Ovary (tissue), 9 donors: ENCODE measurements around the gene PHACTR3. TPM values are rescaled to one million over a fixed set of nuclear protein-coding genes. Genes with fewer than 3 reads are reported as not detected.

Experiments
- DNase-seq, 5 donors: peaks; one replicate each; pipeline ENCODE4 v3.0.0-alpha.2; 2019 to 2020
- H3K27ac ChIP-seq, 2 donors: fragments of 200-600 bp; one replicate each; pipeline versions ENCODE4 v1.5.1 to v1.8.0; 2019 to 2022
- H3K27me3 ChIP-seq: fragments of 200-600 bp; one replicate; pipeline ENCODE4 v1.8.0; 2022
- H3K36me3 ChIP-seq: fragments of 200-600 bp; sonication (generic); one replicate; pipeline ENCODE4 v1.5.1; 2019
- H3K4me1 ChIP-seq: one replicate; pipeline ENCODE4 v1.8.1; 2013; ENCODE audit warnings: mild to moderate bottlenecking, moderate library complexity; ENCODE audit not compliant: insufficient read depth
- H3K4me3 ChIP-seq: fragments of 200-600 bp; sonication (generic); one replicate; pipeline ENCODE4 v1.5.1; 2017
- H3K9me3 ChIP-seq, 2 donors: fragments of 200-600 bp in 1 of 2; sonication (generic) in 1 of 2; one replicate each; pipeline versions ENCODE4 v1.5.1 to v1.8.1; 2013 to 2019; ENCODE audit warnings: mild to moderate bottlenecking in 1 of 2, moderate library complexity in 1 of 2
- CTCF ChIP-seq, 3 donors: fragments of 450-650 bp in 2 of 3; fragments of 200-600 bp in 1 of 3; IDR thresholded peaks; one replicate each; pipeline versions ENCODE4 v1.5.1 to v1.8.0; 2016 to 2022; ENCODE audit warnings: antibody characterized with exemption in 3 of 3, mild to moderate bottlenecking in 1 of 3
- EP300 ChIP-seq: sonication (generic); formaldehyde crosslinking; IDR thresholded peaks from one replicate; pipeline ENCODE4 v1.6.1; 2017; ENCODE audit warnings: antibody characterized with exemption
- POLR2A ChIP-seq: fragments of 450-650 bp; IDR thresholded peaks from one replicate; pipeline ENCODE4 v1.6.1; 2017; ENCODE audit warnings: antibody characterized with exemption, mild to moderate bottlenecking, moderate library complexity
- WGBS, 3 donors: extraction: QIAGEN DNeasy Blood & Tissue Kit in 1 of 3; methylation state at CpG; one replicate each; pipeline versions ENCODE4 v1.1.5 to v1.1.7; 2013 to 2017; 5-methylcytosine and 5-hydroxymethylcytosine counted together
- intact Hi-C, 4 donors: fragments of 100-400 bp; cut with DNase I; formaldehyde crosslinking; loops; one replicate each; pipeline versions ENCODE4 v1.11.0 to v1.15.1; 2022 to 2023
- polyA plus RNA-seq, 2 donors: library from polyadenylated mRNA; stranded (reverse); fragments of 200-250 nt in 1 of 2; fragments of 350-450 nt in 1 of 2; fragmentation: Illumina TruSeq in 1 of 2; extraction: RNeasy Lipid Tissue Mini Kit (QIAGEN cat#74804) in 1 of 2; gene quantifications; one replicate each; pipeline ENCODE4 v1.2.3, GENCODE V29; 2013 to 2014
- total RNA-seq, 7 donors: library from RNA; depleted of rRNA in 2 of 7; stranded (reverse); fragments of >200 nt in 2 of 7; fragmentation: NEBNext Ultra II Directional in 3 of 7; extraction: Animal tissue kit (Norgen Biotek cat#: 25700) in 3 of 7; gene quantifications; one replicate each; pipeline versions ENCODE4 v1.1.0 to v1.2.4, GENCODE V29; 2016 to 2023
- donor health status: DM: no; HTN: no; CAD: no; lungs with moderate emphysema.
- donor health status: DM: no; HTN: no; CAD: no.
- donor health status: Bipolar disorder and iron deficiency.
- donor health status: DM: yes; HTN: yes; CAD: no.
- donor health status: DM: no; HTN: no; CAD: no.
- donor health status: DM: yes; HTN: yes; CAD: no.

The PHACTR3 gene
- total and polyA plus RNA-seq, 9 donors = 5.7 to 19.0 (median 9.1) TPM

GRCh38 chr20:59754551-59754950 lies 150.2 kb downstream of the PHACTR3 start:
- 74 to 76% (median 74%) methylated on average over 9 of the region's 9 CpGs for WGBS, 3 donors
- no peaks in the 10 kb centered on the region for H3K36me3 ChIP-seq
- no peak for DNase-seq
- no peak overlapping the region for H3K27ac ChIP-seq
- no peaks in the 10 kb centered on the region for H3K9me3 ChIP-seq
- intact Hi-C loops = loop anchor here in 3 of 4 donors (10.0 kb wide), 2 partner anchors 180 to 190 kb away; no protein-coding TSS in a partner anchor
- H3K27me3 ChIP-seq = no peaks in the 10 kb centered on the region
- TF ChIP-seq EP300 = no peak
- no peak for TF ChIP-seq POLR2A
- no peak for TF ChIP-seq CTCF (IDR thresholded peaks at IDR 0.05)
- no peaks in the 10 kb centered on the region for H3K4me1 ChIP-seq
- no peak overlapping the region for H3K4me3 ChIP-seq

DNA sequence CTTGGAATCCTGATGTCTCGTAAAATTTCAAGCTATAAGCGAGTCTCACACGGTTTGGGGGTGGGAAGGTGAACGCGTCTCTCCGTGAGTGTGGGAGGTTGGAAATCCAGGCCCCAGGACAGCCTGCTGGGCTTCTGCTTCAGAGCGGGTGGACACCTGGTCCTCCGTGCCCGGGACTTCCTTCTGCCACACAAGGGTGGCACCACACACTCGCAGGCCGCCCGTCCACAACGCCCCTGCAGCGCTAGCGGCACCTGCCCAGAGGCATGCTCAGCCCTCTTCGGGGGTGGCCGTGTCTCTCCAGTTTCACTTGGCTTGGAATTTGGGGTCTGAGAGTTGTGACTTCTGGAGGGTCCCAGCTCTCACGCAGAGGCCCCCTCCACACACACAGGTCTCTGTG lies 151.9 kb downstream of the PHACTR3 start:
- no peaks in the 10 kb centered on the region for H3K9me3 ChIP-seq
- no peaks in the 10 kb centered on the region for H3K4me1 ChIP-seq
- WGBS, 3 donors = 89 to 92% (median 89%) methylated on average over 18 of the region's 18 CpGs
- H3K4me3 ChIP-seq = no peak overlapping the region
- no peak overlapping the region for H3K27ac ChIP-seq
- no peaks in the 10 kb centered on the region for H3K27me3 ChIP-seq
- no peak for DNase-seq
- intact Hi-C loops = loop anchor here in 3 of 4 donors (10.0 kb wide), 2 partner anchors 181 to 191 kb away; no protein-coding TSS in a partner anchor
- H3K36me3 ChIP-seq = no peaks in the 10 kb centered on the region
- TF ChIP-seq POLR2A (no peak), CTCF (IDR thresholded peaks at IDR 0.05) (no peak), EP300 (no peak)

GRCh38 chr20:59764037-59764436 lies 159.7 kb downstream of the PHACTR3 start:
- intact Hi-C loops = no loop called here
- Histone ChIP-seq H3K4me1 (no peaks in the 10 kb centered on the region), H3K36me3 (no peaks in the 10 kb centered on the region), H3K4me3 (no peak overlapping the region), H3K27ac (no peak overlapping the region), H3K9me3 (no peaks in the 10 kb centered on the region), H3K27me3 (no peaks in the 10 kb centered on the region)
- DNase-seq = no peak
- TF ChIP-seq CTCF (IDR thresholded peaks at IDR 0.05) (no peak), EP300 (no peak), POLR2A (no peak)
- WGBS, 3 donors = 87 to 97% (median 89%) methylated on average over 2 of the region's 2 CpGs

- H3K36me3 ChIP-seq = no peaks in the 10 kb centered on the region
- H3K4me3 ChIP-seq = no peak overlapping the region
- no peaks in the 10 kb centered on the region for H3K27me3 ChIP-seq
- H3K9me3 ChIP-seq = no peaks in the 10 kb centered on the region
- H3K27ac ChIP-seq = no peak overlapping the region
- no peaks in the 10 kb centered on the region for H3K4me1 ChIP-seq
- DNase-seq = no peak
- intact Hi-C loops = no loop called here
- TF ChIP-seq CTCF (IDR thresholded peaks at IDR 0.05) = no peak
- TF ChIP-seq EP300 = no peak
- TF ChIP-seq POLR2A = no peak
- 93 to 95% (median 94%) methylated on average over 4 of the region's 4 CpGs for WGBS, 3 donors
These were observed 161.3 kb downstream of the PHACTR3 start for GRCh38 chr20:59765599-59766177.
